Heart left ventricle (tissue), 16 donors: ENCODE data around the gene GNB1L. TPM values are rescaled to one million over a fixed set of nuclear protein-coding genes. Genes with fewer than 3 reads are reported as not detected.
A peak's percentile ranks its signal among the peaks of the same experiment; 100 is the strongest.

Source experiments
- ATAC-seq, 4 donors: fragments of 200-7000 bp; cut with Tn5 transposase; one replicate each; pipeline ENCODE4 v1.9.1; 2020 to 2022; ENCODE audit warnings: moderate library complexity in 4 of 4, mild to moderate bottlenecking in 3 of 4, moderate number of reproducible peaks in 1 of 4
- DNase-seq, 5 donors: peaks; one replicate each; pipeline ENCODE4 v3.0.0-alpha.2; 2020
- H3K27ac ChIP-seq, 12 donors: fragments of 200-600 bp; sonication (generic) in 4 of 12; one replicate each; pipeline versions ENCODE4 v1.5.0 to v1.8.0; 2016 to 2022; ENCODE audit warnings: mild to moderate bottlenecking in 2 of 12
- H3K27me3 ChIP-seq, 9 donors: fragments of 200-600 bp; sonication (generic) in 2 of 9; one replicate each; pipeline versions ENCODE4 v1.5.1 to v1.8.0; 2016 to 2022; ENCODE audit warnings: mild to moderate bottlenecking in 3 of 9
- H3K36me3 ChIP-seq, 9 donors: fragments of 200-600 bp; sonication (generic) in 2 of 9; one replicate each; pipeline versions ENCODE4 v1.5.0 to v1.8.0; 2018 to 2022; ENCODE audit warnings: mild to moderate bottlenecking in 2 of 9
- H3K4me1 ChIP-seq, 12 donors: fragments of 200-600 bp; sonication (generic) in 4 of 12; one replicate each; pipeline versions ENCODE4 v1.5.0 to v1.8.0; 2016 to 2022; ENCODE audit warnings: mild to moderate bottlenecking in 3 of 12
- H3K4me3 ChIP-seq, 12 donors: fragments of 200-600 bp; sonication (generic) in 4 of 12; one replicate each; pipeline versions ENCODE4 v1.5.0 to v1.8.0; 2017 to 2022; ENCODE audit warnings: mild to moderate bottlenecking in 9 of 12, moderate library complexity in 4 of 12
- H3K9me3 ChIP-seq, 12 donors: fragments of 200-600 bp; sonication (generic) in 4 of 12; one replicate each; pipeline versions ENCODE4 v1.5.0 to v1.8.0; 2016 to 2022; ENCODE audit warnings: mild to moderate bottlenecking in 1 of 12
- POLR2A ChIP-seq, 2 donors: fragments of 450-650 bp; IDR thresholded peaks; one replicate each; pipeline ENCODE4 v1.6.1; 2017; ENCODE audit warnings: antibody characterized with exemption in 2 of 2, mild to moderate bottlenecking in 2 of 2, moderate library complexity in 2 of 2
- WGBS, 4 donors: extraction: QIAGEN DNeasy Blood & Tissue Kit in 2 of 4; methylation state at CpG; one replicate each; pipeline versions ENCODE4 v1.1.5 to v1.1.7; 2013 to 2018; 5-methylcytosine and 5-hydroxymethylcytosine counted together
- intact Hi-C, 10 donors: fragments of 100-400 bp; cut with DNase I; formaldehyde crosslinking; loops; one replicate each; pipeline versions ENCODE4 v1.11.1 to v1.14.2; 2022
- polyA plus RNA-seq, 2 donors: library from polyadenylated mRNA; stranded (reverse); fragments of 200-250 nt; gene quantifications; one replicate each; pipeline ENCODE4 v1.2.3, GENCODE V29; 2013
- total RNA-seq, 9 donors: library from RNA; depleted of rRNA in 2 of 9; stranded (reverse); fragments of >200 nt in 2 of 9; fragmentation: NEBNext Ultra II Directional in 3 of 9; extraction: Animal tissue kit (Norgen Biotek cat#: 25700) in 3 of 9; gene quantifications; one replicate each; pipeline versions ENCODE4 v1.1.0 to v1.2.4, GENCODE V29; 2016 to 2023
- TF ChIP-seq, protein P1 (sequence below), 12 donors: fragments of 200-600 bp; sonication (generic) in 4 of 12; IDR thresholded peaks; one replicate each; pipeline versions ENCODE4 v1.5.0 to v1.8.0; 2018 to 2022; ENCODE audit warnings: antibody characterized with exemption in 12 of 12, mild to moderate bottlenecking in 5 of 12
- donor health status: ischemic (EF 13 %, LVEDD 7.1; RV severe dilation, severe dysfunction).
- donor health status: healthy with polysubstance abuse.
- donor health status: DM: no; HTN: yes; CAD: no.
- donor health status: DM: no; HTN: no; CAD: no.
- donor health status: ischemic (EF 25% LVEDD 6.9; RV normal size, moderate dysfunction).
- donor health status: ischemic (EF 25% LVEDD 5.7; RV mildly dilated, moderate dysfunction).
- donor health status: healthy.
- donor health status: DM: yes; HTN: yes; CAD: no.
- donor health status: ischemic (EF 35%, LVEDD 5.7; RV mildly dilated, moderate dysfunction).
- donor health status: nonischemic (EF 11% LVEDD 7.7; RV severe dilation, severe dysfunction).
- donor health status: DM: yes; HTN: yes; CAD: no.
- donor health status: PGD.
- donor health status: ischemic (EF 29% LVEDD 5.4; RV normal size, mild dysfunction).
- donor health status: nonischemic (EF 23%, LVEDD 6.1; RV moderate dilation, normal function).

Gene GNB1L
- total and polyA plus RNA-seq, 11 donors, result 1.6 to 9.2 (median 2.4) TPM

DNA sequence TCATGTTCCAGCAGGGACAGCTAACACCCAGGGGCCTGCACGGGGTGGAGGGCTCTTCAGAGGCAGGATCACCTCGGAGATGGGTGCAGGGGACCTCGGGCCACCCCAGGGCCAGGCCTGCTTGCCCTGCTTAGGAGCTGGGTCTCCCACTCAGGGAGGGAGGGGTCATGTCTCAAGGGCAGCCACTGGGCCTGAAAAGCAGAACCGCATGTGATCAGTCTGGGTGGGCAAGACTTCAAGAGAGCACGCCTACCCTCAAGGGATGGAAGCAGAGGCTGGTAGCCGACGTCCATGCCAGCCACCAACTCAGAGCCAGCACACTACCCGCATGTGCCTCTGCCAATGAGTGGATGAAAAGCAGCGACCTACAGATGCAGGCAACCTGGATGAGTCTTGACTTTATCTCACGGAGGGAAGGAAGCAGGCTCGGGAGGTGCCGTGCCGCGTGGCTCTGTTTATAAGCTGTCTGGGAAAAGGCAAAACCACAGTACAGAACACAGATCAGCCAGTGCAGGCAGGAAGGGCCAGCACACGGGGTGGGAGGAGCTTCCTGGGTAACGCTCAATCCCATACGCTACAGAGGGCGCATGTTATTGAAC lies 78.1 kb downstream of the GNB1L start:
- DNase-seq, result peak in 2 of 5 donors; percentile 7 to 35
- peak in 1 of 4 donors; percentile 19 for ATAC-seq
- TF ChIP-seq POLR2A (IDR thresholded peaks at IDR 0.05), result no peak
- TF ChIP-seq, protein P1, sequence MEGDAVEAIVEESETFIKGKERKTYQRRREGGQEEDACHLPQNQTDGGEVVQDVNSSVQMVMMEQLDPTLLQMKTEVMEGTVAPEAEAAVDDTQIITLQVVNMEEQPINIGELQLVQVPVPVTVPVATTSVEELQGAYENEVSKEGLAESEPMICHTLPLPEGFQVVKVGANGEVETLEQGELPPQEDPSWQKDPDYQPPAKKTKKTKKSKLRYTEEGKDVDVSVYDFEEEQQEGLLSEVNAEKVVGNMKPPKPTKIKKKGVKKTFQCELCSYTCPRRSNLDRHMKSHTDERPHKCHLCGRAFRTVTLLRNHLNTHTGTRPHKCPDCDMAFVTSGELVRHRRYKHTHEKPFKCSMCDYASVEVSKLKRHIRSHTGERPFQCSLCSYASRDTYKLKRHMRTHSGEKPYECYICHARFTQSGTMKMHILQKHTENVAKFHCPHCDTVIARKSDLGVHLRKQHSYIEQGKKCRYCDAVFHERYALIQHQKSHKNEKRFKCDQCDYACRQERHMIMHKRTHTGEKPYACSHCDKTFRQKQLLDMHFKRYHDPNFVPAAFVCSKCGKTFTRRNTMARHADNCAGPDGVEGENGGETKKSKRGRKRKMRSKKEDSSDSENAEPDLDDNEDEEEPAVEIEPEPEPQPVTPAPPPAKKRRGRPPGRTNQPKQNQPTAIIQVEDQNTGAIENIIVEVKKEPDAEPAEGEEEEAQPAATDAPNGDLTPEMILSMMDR (IDR thresholded peaks at IDR 0.05), result no peak
- H3K36me3 ChIP-seq, result no peaks in the 10 kb centered on the region
- 49 to 59% (median 56%) methylated on average over 15 to 18 of the region's 18 CpGs for WGBS, 4 donors
- H3K4me3 ChIP-seq, result no peak overlapping the region
- peaks cover 0 to 19% (median 2%) of the 10 kb centered on the region in 12 donors for H3K4me1 ChIP-seq
- H3K27me3 ChIP-seq, result peaks cover 0 to 56% (median 16%) of the 10 kb centered on the region in 9 donors
- peaks cover 0 to 2% (median 0%) of the 10 kb centered on the region in 12 donors for H3K9me3 ChIP-seq
- H3K27ac ChIP-seq, result no peak overlapping the region
- intact Hi-C loops, result no loop called here

DNA sequence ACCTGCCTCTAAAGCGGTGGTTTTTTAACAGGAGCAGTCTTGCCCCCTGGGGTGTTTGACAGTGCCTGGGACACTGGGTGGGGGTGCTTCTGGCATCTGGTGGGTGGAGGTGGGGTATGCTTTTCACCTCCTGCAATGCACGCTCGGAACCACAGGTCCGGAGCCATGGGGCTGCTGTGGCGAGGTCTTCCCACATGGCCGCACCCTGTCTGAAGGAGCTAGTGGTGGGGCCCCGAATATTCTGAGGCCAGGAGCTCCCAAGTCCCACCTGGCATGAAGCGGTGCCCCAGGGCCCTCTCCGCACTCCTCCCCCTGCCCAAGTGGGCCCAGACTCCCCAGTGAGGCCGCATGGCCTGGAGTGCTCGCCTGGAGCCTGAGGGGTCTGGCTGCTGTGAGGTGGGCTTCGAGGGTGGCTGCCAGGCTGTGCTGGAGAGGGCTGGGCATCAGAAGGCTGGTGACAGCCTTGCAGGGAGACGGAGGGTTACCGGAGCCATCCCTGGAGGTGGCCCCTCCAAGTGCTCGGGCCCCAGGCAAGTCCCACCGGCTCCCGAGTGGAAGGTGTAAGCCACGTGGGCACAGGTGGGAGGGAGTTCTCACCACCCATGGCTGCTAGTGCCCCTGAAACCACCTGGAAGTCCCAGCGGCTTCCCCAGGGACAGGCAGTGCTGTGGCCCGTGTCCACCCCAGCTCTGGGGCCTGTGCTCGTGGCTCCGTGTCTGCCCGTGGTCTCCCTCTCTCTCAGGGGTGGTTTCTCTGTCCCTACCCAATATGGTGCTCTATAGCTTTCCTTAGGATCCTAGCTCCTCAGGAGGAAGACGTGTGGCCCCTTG lies 79.0 kb downstream of the GNB1L start:
- TF ChIP-seq POLR2A (IDR thresholded peaks at IDR 0.05), result no peak
- TF ChIP-seq, protein P1 (IDR thresholded peaks at IDR 0.05), result no peak
- H3K4me3 ChIP-seq, result no peak overlapping the region
- intact Hi-C loops, result no loop called here
- ATAC-seq, result no peak
- peak in 2 of 5 donors; percentile 15 to 40 for DNase-seq
- peaks cover 0 to 19% (median 2%) of the 10 kb centered on the region in 12 donors for H3K4me1 ChIP-seq
- H3K36me3 ChIP-seq, result no peaks in the 10 kb centered on the region
- H3K9me3 ChIP-seq, result no peaks in the 10 kb centered on the region
- H3K27me3 ChIP-seq, result peaks cover 0 to 57% (median 20%) of the 10 kb centered on the region in 9 donors
- 90 to 95% (median 92%) methylated on average over 20 to 24 of the region's 24 CpGs for WGBS, 4 donors
- H3K27ac ChIP-seq, result no peak overlapping the region

DNA sequence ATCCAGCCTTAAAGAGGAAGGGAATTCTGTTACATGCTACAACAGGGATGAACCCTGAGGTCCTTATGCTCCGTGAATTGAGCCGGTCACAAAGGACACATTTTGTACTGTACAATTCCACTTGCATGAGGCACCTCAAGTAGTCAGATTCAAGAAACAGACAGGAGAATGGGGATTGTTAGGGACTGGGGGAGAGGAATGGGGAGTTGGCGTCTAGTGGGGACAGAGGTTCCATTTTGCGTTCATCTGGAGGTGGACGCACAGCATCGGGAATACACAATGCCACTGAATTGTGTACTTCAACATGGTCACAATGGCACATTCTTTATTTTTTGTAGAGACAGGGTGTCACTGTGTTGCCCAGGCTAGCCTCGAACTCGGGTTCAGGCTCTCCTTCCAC lies 80.0 kb downstream of the GNB1L start:
- Histone ChIP-seq H3K4me1 (peaks cover 0 to 14% (median 2%) of the 10 kb centered on the region in 12 donors), H3K36me3 (no peaks in the 10 kb centered on the region), H3K4me3 (no peak overlapping the region), H3K9me3 (no peaks in the 10 kb centered on the region), H3K27ac (no peak overlapping the region), H3K27me3 (peaks cover 9 to 68% (median 29%) of the 10 kb centered on the region in 9 donors)
- WGBS, 4 donors, result 90 to 93% (median 93%) methylated on average over 8 of the region's 8 CpGs
- ATAC-seq (no peak), DNase-seq (no peak)
- TF ChIP-seq, protein P1 (IDR thresholded peaks at IDR 0.05), result no peak
- no peak for TF ChIP-seq POLR2A (IDR thresholded peaks at IDR 0.05)
- intact Hi-C loops, result no loop called here

GRCh38 chr22:19773470-19774040 lies 81.1 kb downstream of the GNB1L start:
- Histone ChIP-seq H3K36me3 (no peaks in the 10 kb centered on the region), H3K27ac (no peak overlapping the region), H3K9me3 (no peaks in the 10 kb centered on the region), H3K4me3 (no peak overlapping the region), H3K27me3 (peaks cover 17 to 75% (median 38%) of the 10 kb centered on the region in 9 donors), H3K4me1 (peaks cover 0 to 16% (median 2%) of the 10 kb centered on the region in 12 donors)
- ATAC-seq (no peak), DNase-seq (peak in 1 of 5 donors; percentile 52)
- intact Hi-C loops, result no loop called here
- WGBS, 4 donors, result 71 to 83% (median 77%) methylated on average over 6 to 9 of the region's 9 CpGs
- TF ChIP-seq, protein P1 (IDR thresholded peaks at IDR 0.05), result no peak
- no peak for TF ChIP-seq POLR2A (IDR thresholded peaks at IDR 0.05)
